Measurements from ENCODE around the gene SHPK.

Gene SHPK

DNA sequence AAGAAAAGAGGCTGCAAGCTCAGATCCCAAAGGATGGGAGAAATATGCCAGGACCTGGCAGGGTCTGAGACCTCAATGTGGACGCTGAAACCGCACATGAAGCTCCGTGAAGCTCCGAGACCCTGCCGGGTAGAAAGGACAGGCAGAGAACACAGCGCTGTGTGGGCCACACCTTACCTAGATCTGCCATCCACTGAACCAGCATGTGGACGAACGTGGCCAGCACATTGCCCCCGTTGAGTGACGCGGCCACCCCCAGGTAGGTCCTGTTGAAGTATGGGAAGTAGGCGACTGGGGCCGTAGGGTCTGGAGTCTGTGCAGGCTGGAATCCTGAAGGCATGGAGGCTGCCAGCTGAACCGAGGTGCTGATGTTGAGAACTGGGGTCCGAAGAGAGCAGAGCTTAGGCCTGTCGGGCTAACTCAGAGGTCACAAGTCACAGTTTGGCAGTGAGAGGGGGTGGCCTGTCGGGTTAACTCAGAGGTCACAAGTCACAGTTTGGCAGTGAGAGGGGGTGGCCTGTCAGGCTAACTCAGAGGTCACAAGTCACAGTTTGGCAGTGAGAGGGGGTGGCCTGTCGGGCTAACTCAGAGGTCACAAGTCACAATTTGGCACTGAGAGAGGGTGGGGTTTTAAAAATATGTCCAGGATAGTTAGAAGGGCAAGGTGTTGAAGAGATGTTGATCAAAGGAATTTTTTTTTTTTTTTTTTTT is 20.7 kb downstream of the SHPK start:
- no peak overlapping the region for H3K4me3 Mint-ChIP-seq
- peak overlapping the region in 1 of 2 donors; percentile 24 for H3K27ac Mint-ChIP-seq
- peaks cover 0 to 4% of the 10 kb centered on the region in 2 donors for H3K9me3 Mint-ChIP-seq
- ATAC-seq: no peak
- DNase-seq: no peak
- H3K27me3 Mint-ChIP-seq: no peaks in the 10 kb centered on the region
- H3K4me1 Mint-ChIP-seq: no peaks in the 10 kb centered on the region

DNA sequence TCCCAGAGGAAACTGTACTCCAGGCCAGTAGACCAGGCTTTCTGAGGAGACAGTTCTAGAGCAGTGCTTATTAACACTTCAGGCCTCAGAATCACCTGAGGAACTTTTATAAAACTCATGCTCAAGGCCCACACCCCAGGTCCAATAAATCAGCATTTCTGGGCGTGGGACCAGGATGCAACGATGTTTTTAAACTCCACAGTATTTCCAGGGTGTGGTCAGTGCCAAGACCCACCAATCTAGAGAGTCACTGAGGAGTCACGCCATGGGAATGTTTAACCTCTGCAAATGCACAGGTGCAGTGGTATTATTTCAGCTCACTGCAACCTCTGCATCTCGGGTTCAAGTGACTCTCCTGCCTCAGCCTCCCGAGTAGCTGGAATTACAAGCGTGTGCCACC is 22.9 kb downstream of the SHPK start:
- Mint-ChIP-seq H3K27me3 (no peaks in the 10 kb centered on the region), H3K4me3 (no peak overlapping the region), H3K27ac (no peak overlapping the region), H3K4me1 (no peaks in the 10 kb centered on the region), H3K9me3 (peaks cover 0 to 4% of the 10 kb centered on the region in 2 donors)
- no peak for DNase-seq
- ATAC-seq: no peak

DNA sequence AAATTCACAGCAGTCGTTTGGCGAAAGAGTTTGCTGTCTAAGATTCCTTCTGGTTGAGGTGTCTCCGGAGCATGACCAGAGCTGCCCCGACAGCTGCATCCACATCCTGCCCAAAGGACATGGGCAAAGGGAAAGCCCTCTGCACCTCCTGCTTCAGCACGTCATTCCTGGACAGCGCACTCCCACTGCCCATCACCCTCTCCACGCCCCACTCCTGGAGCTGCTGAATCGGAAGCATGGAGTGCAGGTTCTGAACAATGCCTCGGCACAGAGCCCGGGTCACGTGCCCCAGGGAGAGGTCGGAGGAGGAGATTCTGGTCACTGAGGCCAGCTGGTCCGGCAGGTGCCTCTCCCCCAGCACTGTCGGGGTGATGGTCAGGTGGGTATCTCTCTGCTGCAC is 25.5 kb downstream of the SHPK start:
- no peak overlapping the region for H3K4me3 Mint-ChIP-seq
- H3K27me3 Mint-ChIP-seq: no peaks in the 10 kb centered on the region
- ATAC-seq: no peak

DNA sequence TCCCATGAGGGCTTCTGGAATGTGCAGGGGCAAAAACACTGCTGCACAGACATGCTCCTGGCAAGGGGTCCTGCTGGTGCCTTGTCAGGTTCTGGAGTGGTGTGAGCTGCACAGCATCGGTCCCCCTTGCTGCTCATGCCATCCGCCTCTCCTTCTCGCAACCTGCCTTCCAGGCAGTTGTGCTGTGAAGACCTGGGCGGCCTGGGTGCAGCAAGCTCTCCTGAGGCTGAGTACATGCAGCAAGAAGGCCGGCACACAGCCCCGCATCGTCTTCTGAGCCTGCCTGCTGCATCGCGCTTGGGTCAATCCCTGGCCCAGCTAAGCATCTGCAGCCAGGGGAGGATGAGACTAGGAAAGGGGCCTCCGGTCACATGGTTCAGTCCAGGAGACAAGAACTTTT is 26.4 kb downstream of the SHPK start:
- Mint-ChIP-seq H3K27ac (no peak overlapping the region), H3K4me3 (no peak overlapping the region), H3K27me3 (no peaks in the 10 kb centered on the region), H3K4me1 (no peaks in the 10 kb centered on the region), H3K9me3 (no peaks in the 10 kb centered on the region)
- no peak for ATAC-seq
- DNase-seq: no peak

More for the DNA sequence above, 25.5 kb downstream of the SHPK start:
- peak overlapping the region in 1 of 2 donors; percentile 27 for H3K27ac Mint-ChIP-seq
- H3K9me3 Mint-ChIP-seq: no peaks in the 10 kb centered on the region
- H3K4me1 Mint-ChIP-seq: no peaks in the 10 kb centered on the region
- no peak for DNase-seq

DNA sequence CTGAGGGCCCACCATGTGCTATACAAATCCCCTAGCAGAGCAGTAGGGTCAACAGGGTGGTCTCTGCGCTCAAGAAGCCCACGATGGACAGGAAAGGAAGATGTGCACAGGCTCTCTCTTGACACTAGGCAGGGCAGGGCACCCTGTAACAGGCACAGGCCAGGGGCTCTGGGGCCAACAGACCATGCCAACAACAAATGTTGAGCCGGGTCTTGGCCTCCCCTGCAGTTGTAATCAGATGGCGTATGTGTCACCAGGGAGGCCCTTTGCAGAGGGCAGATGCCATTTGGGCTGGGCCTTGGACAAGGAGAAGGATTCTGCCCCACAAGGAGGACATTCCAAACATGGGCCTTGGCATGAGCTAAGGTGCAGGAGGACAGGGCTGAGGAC is 32.2 kb downstream of the SHPK start:
- Mint-ChIP-seq H3K9me3 (no peaks in the 10 kb centered on the region), H3K4me1 (no peaks in the 10 kb centered on the region), H3K27me3 (no peaks in the 10 kb centered on the region), H3K27ac (no peak overlapping the region), H3K4me3 (no peak overlapping the region)
- DNase-seq (no peak), ATAC-seq (no peak)

DNA sequence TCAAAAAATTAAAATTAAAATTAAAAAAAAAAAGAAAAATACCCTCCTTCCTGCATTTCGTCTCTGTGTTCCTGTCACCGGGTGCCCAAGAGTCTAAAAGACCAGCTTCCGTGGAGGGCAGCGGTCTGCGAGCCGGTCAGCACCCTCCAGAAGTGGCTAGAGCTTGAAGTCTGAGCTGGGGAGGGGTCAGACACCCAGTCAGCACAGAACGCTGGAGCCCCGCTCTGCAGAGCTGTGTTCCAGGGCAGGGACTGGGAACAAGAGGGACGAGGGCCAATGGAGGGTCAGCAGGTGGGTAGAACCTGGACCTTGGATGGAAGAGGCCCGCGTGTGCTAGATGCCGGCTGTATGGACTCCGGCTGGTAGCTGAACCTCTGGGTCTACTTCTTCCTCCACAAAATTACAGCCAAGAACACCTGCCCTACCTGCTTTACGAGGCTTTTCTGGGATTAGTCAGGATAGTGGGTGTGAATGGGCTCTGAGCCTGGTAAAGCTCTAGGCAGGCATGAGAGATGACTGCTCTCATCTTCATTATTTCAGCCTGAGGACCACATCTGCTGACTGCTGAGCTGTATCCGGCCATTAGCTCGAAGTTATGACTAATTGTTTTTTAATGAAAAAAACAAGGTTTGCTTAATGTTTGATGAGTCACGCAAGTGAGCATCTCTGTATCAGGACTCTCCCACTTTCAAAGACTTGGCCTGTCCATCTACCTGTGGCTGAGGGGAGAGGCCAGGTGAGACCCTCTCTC is 32.8 kb downstream of the SHPK start:
- no peaks in the 10 kb centered on the region for H3K4me1 Mint-ChIP-seq
- H3K9me3 Mint-ChIP-seq: no peaks in the 10 kb centered on the region
- H3K27ac Mint-ChIP-seq: no peak overlapping the region
- DNase-seq (no peak), ATAC-seq (no peak)
- H3K4me3 Mint-ChIP-seq: no peak overlapping the region
- no peaks in the 10 kb centered on the region for H3K27me3 Mint-ChIP-seq

DNA sequence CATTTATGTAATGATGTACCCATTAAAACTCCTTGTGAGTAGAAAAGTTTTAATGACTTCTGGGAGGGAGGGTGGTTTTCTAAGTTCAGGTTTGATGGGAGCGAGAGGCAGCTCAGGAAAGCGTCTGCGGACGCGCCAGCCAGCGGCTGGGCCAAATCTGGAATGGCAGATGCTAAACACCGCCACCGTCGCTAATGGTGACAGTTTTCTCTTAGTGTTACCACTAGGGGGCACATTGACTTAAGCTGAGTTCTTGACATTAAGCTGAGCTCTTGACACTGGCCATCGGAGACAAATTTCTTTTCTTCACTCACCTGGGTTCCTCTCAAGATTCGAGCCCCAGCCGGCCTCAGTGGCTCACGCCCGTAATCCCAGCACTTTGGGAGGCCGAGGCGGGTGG is 33.6 kb downstream of the SHPK start:
- no peaks in the 10 kb centered on the region for H3K4me1 Mint-ChIP-seq
- H3K9me3 Mint-ChIP-seq: no peaks in the 10 kb centered on the region
- DNase-seq (peak; percentile 12 to 29), ATAC-seq (no peak)
- H3K27ac Mint-ChIP-seq: no peak overlapping the region
- H3K4me3 Mint-ChIP-seq: no peak overlapping the region
- no peaks in the 10 kb centered on the region for H3K27me3 Mint-ChIP-seq

DNA sequence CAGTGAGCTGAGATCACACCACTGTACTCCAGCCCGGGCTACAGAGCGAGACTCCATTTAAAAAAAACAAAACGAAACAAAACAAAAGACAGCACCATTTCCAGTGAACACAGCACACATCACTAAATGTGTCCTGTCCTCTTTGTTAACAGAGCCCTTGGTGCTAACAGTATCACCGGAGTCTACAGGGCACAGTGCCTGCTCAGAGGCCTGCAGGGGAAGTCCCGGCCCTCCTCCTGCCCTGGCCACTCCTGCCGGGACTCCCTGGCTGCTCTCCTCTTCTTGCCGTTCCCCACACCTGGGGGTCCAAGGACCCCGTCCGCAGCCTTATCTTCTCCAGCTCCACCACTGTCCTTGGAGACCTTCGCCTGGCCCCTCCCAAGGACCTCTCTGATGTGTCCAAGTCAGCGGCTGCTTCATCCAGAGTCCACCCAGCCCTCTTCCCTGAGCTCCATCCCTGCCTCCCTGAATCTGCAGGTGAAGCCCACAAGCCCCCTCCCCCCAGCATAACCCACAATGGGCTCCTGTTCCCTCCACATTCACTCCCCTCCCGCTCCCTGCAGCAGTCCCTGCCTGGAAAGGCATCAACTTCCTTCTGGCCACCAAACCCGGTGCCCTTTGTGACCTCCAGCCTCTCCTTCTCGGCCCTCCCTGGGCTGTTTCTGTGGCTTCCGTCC is 35.4 kb downstream of the SHPK start:
- Mint-ChIP-seq H3K27ac (peak overlapping the region in 1 of 2 donors; percentile 17), H3K9me3 (no peaks in the 10 kb centered on the region), H3K27me3 (no peaks in the 10 kb centered on the region), H3K4me1 (no peaks in the 10 kb centered on the region), H3K4me3 (no peak overlapping the region)
- DNase-seq (no peak), ATAC-seq (no peak)

DNA sequence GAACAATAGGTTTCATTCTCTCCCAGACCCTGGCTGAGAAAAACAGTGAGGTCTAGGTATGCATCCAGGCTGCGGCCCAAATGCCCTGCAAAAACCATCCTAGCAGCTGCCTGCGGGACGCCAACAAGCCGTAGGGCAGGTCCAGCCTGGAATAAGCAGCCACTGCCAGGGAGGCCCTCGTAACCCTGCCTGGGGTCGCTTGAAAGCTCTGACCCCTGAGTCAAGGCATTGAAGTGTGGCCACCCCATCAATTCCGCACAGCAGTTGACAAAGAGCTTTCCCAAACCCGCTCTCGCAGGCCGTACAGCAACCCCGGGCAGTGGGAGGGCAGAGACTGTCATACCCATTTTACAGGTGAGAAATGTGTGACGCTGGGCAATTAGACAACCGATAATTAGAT is 38.0 kb downstream of the SHPK start:
- Mint-ChIP-seq H3K27me3 (no peaks in the 10 kb centered on the region), H3K27ac (no peak overlapping the region), H3K4me3 (no peak overlapping the region), H3K9me3 (no peaks in the 10 kb centered on the region), H3K4me1 (no peaks in the 10 kb centered on the region)
- no peak for ATAC-seq
- no peak for DNase-seq

DNA sequence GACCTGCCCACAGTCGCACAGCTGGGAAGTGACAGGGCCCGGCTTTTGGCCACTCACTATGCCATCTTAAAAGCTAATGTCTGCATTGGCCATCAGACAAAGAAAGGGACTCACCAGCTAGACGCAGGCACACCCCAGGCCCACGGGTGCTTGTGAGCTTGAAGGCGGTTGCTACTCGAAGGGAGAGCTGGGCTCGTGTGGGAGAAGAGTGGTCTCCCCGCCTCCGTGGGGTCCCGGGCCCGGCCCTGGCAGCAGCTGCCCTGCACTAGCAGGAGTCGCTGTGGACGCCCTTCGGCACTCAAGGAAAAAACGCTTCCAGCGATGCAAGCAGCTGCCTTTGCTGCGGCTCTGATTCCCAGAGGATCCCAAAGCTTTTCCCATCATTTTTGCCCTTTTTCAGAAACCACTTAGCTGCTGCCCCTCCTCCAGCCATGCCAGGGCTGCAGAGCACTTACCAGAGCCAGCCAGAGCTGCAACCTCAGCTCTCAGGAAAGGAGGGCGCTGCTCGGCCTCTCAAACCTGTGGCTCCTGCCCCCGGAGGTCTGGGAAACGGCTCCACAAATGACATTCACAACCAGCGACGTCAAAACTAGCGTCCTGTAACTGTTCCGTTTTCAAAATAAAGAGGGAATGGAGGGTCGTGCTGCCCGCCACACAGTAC is 39.1 kb downstream of the SHPK start:
- no peaks in the 10 kb centered on the region for H3K4me1 Mint-ChIP-seq
- DNase-seq: no peak
- no peaks in the 10 kb centered on the region for H3K27me3 Mint-ChIP-seq
- no peak overlapping the region for H3K27ac Mint-ChIP-seq
- no peak overlapping the region for H3K4me3 Mint-ChIP-seq
- ATAC-seq: no peak
- H3K9me3 Mint-ChIP-seq: no peaks in the 10 kb centered on the region

DNA sequence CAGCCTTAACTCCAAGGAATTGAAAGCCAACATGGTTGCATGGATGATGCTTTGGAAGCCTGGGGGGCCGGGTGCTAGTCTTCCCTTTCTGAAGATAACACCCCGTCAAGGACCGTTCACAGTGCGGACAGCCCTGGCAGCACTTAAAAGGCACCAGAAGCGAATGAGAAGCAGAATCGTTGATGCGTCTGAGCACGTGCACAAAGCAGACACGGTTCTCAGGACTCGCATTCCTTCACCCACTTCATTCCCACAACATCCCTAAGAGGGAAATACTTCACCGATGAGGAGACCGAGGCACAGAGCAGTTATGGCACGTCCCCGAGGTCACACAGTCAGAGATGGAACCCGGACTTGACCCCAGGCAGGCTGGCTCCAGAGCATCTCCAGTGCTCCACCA is 41.1 kb downstream of the SHPK start:
- H3K4me1 Mint-ChIP-seq: no peaks in the 10 kb centered on the region
- no peak overlapping the region for H3K4me3 Mint-ChIP-seq
- no peak for DNase-seq
- no peaks in the 10 kb centered on the region for H3K9me3 Mint-ChIP-seq
- H3K27ac Mint-ChIP-seq: peak overlapping the region in 1 of 2 donors; percentile 64
- ATAC-seq: no peak
- H3K27me3 Mint-ChIP-seq: no peaks in the 10 kb centered on the region

DNA sequence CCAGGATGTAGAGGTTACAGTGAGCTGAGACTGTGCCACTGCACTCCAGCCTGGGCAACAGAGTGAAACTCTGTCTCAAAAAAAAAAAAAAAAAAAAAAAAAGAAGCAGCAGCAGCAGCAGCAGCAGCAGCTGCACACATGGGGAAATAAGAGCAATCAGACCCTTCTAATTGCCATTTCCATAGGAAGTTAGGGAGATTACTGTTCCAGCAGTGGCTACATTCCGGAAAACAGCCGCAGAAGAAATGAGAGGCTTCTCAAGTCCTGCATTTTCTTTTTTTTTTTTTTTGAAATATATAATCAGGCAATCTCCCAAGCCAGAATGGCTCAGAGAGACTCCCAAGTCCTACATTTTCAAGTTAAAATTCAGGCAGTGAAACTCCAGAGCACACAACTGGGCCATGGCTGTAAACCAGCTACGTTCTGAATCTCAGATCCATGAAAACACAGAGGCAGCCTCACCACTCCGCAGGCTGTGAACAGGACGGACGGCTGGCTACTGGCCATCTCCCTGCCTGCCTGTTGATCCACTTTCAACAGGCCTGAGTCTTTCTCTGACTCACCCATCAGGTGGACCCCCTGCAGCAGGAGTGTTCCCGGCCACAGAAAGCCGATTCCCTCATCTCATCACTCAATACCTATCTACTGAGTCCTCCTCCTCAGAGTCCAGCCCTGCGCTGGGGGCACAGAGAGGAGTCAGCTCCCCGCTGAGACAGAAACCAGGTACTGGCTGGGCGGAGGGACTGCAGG is 41.8 kb downstream of the SHPK start:
- DNase-seq (no peak), ATAC-seq (no peak)
- Mint-ChIP-seq H3K27ac (no peak overlapping the region), H3K9me3 (no peaks in the 10 kb centered on the region), H3K4me3 (no peak overlapping the region), H3K4me1 (no peaks in the 10 kb centered on the region), H3K27me3 (no peaks in the 10 kb centered on the region)

DNA sequence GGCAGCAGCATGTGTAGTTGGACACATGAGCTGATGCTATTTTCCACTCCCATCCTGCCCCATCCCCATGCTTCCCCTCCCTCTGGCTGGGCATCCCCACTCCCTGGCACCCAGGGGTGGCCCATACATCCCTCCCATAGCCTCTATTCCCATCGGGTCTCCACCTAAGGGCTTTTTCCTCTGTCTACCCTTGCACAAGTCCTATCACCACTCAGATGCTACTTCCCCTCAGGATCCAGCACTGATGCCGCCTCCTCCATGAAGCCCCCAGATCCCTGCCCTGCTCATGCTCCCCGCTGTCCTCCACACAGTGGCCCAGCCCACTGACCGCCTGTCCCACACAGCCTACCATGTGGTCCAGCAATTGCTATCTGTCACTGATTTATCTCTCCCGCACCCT is 42.7 kb downstream of the SHPK start:
- DNase-seq: no peak
- ATAC-seq: no peak
- H3K4me1 Mint-ChIP-seq: no peaks in the 10 kb centered on the region
- no peak overlapping the region for H3K27ac Mint-ChIP-seq
- H3K27me3 Mint-ChIP-seq: no peaks in the 10 kb centered on the region
- no peaks in the 10 kb centered on the region for H3K9me3 Mint-ChIP-seq
- H3K4me3 Mint-ChIP-seq: no peak overlapping the region

DNA sequence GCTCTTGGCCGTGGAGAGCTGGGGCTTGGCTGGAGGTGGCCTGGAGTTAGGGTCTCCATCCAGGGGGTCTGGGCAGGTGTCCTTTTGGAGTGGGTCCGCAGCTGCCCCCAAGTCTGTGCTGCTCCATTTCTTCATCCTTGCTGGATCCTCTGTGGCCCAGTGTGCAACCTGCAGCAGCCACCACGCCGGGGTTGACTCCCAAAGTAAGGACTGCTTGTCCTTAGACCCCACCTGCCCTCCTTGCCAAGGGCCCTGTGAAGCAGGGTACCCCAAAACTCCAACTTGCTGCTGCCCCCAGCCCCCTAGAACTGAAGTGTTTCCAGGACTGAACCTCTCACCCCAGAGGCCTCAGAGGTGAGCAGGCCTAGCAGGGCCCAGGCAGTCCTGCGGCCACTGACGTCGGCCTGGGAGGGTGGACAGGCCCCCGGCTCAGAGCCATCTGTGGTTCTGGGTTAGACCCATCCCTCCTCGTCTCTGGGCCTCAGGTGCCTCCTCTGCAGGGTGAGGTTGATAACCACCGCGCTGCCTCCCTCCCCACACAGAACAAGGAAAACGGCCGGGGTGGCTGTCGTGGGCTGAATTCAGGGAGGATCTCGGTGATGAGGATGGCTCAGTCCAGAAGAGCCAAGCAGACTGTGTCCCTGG is 43.7 kb downstream of the SHPK start:
- no peak overlapping the region for H3K4me3 Mint-ChIP-seq
- H3K9me3 Mint-ChIP-seq: no peaks in the 10 kb centered on the region
- H3K4me1 Mint-ChIP-seq: no peaks in the 10 kb centered on the region
- ATAC-seq (no peak), DNase-seq (no peak)
- no peaks in the 10 kb centered on the region for H3K27me3 Mint-ChIP-seq
- H3K27ac Mint-ChIP-seq: no peak overlapping the region

DNA sequence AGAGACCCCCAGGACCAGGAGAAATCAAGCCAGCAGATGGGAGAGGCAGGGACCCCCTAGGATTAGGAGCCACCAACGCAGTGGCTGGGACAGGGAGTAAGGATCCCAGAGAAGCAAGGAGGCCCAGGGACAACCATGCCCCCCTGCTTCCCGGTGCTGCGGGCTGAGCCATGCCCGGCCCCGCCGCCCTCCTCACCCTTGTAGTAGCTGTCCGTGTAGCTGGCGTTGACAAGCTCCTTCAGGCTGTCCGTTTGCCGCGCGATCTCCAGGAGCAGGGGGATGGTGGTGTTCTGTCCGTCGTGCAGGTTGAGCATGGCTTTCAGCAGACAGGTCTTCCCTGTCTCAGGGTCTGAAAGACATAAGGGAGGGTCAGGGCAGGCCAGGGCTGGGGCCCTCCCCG is 45.3 kb downstream of the SHPK start:
- no peak for ATAC-seq
- H3K4me1 Mint-ChIP-seq: no peaks in the 10 kb centered on the region
- H3K27me3 Mint-ChIP-seq: no peaks in the 10 kb centered on the region
- DNase-seq: no peak
- no peaks in the 10 kb centered on the region for H3K9me3 Mint-ChIP-seq
- H3K4me3 Mint-ChIP-seq: no peak overlapping the region
- H3K27ac Mint-ChIP-seq: peak overlapping the region in 1 of 2 donors; percentile 89
